K562 (cell line): ENCODE results near the gene LMO7.
"Not testable (repeated sequence)": the region's sequence is repeated elsewhere in the genome, so short reads cannot be mapped to it uniquely, and the experiment has no call there.

Source experiments
- POLR2G ChIP-seq: fragments of 200-400 bp; formaldehyde crosslinking; IDR thresholded peaks from 2 replicates; pipeline ENCODE4 v1.6.1; 2017; ENCODE audit warnings: low read depth, mild to moderate bottlenecking, antibody characterized with exemption, low read length, moderate library complexity
- SRF ChIP-seq, 2 experiments: fragments of 250-450, 450-650 bp in 1 of 2; sonication (Bioruptor Pico) in 1 of 2; sonication (generic) in 1 of 2; formaldehyde crosslinking; IDR thresholded peaks; 2 replicates each; pipeline versions ENCODE4 v1.5.0 to v1.5.1; 2020 to 2022; ENCODE audit warnings: mild to moderate bottlenecking in 1 of 2, missing genetic modification reagents in 1 of 2

DNA sequence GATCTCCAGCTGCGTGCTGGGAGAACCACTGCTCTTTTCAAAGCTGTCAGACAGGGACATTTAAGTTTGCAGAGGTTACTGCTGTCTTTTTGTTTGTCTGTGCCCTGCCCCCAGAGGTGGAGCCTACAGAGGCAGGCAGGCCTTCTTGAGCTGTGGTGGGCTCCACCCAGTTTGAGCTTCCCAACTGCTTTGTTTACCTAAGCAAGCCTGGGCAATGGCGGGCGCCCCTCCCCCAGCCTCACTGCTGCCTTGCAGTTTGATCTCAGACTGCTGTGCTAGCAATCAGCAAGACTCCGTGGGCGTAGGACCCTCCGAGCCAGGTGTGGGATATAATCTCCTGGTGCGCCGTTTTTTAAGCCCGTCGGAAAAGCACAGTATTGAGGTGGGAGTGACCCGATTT, 97.0 kb downstream of the LMO7 start:
- TF ChIP-seq POLR2G; SRF (CRISPR knock-in tag; IDR thresholded peaks at IDR 0.05): not testable (repeated sequence)
